GM23248 (cell line): Measurements from ENCODE around the gene SEC14L1.

ENCODE experiments used
- EZH2 ChIP-seq: fragments of 200-600 bp; sonication (generic); IDR thresholded peaks from 2 replicates; pipeline ENCODE4 v1.6.1; 2018; ENCODE audit warnings: antibody characterized with exemption, mild to moderate bottlenecking; ENCODE audit not compliant: insufficient read depth, poor library complexity, severe bottlenecking
- EZH2phosphoT487 ChIP-seq: fragments of 200-600 bp; sonication (generic); IDR thresholded peaks from 2 replicates; pipeline ENCODE4 v1.6.1; 2018; ENCODE audit warnings: antibody characterized with exemption, moderate library complexity, mild to moderate bottlenecking, low read depth; ENCODE audit not compliant: insufficient read depth

DNA sequence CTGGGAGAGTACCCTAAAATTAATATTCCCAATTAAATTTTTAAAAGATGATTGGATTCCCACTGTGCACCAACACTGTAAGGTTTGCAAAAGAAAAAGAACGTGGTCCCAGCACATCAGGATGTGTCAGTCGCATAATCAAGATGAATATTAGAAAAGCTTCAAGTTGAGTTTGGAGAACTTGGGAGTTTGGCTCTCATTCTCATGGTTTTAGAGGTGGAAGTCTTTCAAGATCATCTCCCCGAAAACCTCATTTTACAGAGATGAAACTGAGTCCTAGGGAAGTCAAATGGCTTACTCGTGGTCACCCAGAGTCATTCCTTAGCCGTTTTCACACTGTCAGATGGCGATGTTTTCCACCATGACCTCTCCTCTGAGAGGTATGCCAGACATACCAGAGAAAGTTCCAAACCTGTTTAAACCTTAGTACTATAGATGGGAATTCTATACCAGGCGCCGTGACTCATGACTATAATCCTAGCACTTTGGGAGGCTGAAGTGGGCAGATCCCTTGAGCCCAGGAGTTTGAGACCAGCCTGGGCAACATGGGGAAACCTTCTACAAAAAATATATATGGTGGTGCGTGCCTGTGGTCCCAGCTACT lies 1.2 kb downstream of the SEC14L1 start:
- TF ChIP-seq EZH2 (no peak), EZH2phosphoT487 (no peak)
